ENCODE results near the gene IQCF6.
"Not testable (repeated sequence)": the region's sequence is repeated elsewhere in the genome, so short reads cannot be mapped to it uniquely, and the experiment has no call there.

The IQCF6 gene

DNA sequence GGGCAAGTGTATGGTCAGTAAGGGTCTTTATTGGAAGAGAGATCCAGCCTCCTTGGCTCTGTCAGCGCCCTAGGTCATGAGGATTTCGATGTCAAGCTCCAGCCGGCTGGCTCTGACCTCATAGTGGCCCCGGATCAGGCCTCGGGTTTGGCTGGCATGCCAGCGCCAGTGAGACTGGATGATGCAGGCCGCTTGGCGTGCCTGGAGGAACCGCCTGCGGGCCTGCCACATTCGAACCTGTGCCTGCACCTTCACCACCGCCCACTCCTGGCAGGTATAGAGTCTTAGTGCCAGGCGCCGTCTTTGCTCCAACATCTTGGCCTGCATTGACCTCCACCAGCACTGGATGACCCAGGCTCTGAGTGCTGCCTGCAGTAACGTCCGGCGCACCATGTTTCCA is 483 bp downstream of the IQCF6 start:
- DNase-seq (ENCODE audit: low read depth, low spot score): no peak
- no peak overlapping the region for H3K4me3 ChIP-seq (ENCODE audit: low read length)

DNA sequence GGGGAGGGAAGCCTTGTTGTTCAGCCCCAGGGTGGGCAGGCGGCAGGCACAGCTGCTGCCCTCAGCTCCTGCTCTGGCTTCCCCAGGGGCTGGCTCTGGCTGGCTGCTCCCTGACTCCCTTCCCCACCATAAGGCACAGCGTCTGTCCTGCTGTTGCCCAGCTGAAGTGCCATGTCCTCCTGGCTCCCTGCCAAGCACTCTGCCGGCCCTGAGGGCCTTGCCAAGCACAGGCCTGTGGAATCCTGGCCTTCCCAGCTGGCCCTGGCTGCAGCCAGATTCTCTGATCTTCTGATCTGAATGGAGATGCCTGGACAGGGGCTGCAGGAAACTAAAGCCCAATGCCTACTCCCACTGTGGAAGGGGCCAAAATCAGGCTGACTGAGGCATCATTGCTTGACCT is 1.1 kb downstream of the IQCF6 start:
- DNase-seq (ENCODE audit: low read depth, low spot score): no peak
- no peak overlapping the region for H3K4me3 ChIP-seq (ENCODE audit: low read length)

DNA sequence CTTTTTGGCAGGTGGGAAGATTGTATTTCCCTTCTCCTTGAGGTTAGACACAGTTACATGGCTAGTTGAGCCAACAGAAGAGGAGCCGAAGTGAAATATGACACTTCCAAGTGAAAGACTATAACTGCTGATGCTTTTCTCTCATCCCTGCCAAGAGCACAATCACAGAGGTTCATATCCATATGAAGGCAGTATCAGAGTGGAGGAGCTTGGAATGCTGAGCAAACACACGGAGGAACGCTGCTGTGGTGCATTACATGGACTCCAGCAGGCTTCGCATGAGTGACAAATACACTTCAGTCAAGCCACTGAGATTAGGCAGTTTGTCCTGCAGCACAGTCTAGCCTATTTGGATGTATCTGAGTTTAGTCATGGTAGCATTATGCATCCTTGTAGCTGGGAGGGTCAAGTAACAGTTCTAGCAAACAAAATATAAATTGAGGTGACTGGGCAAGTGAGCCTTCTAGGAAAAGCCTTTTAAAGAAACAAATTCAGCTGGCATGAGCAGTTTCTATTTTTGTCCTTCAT is 5.4 kb downstream of the IQCF6 start:
- H3K4me3 ChIP-seq (ENCODE audit: low read length): no peak overlapping the region
- DNase-seq (ENCODE audit: low read depth, low spot score): no peak

DNA sequence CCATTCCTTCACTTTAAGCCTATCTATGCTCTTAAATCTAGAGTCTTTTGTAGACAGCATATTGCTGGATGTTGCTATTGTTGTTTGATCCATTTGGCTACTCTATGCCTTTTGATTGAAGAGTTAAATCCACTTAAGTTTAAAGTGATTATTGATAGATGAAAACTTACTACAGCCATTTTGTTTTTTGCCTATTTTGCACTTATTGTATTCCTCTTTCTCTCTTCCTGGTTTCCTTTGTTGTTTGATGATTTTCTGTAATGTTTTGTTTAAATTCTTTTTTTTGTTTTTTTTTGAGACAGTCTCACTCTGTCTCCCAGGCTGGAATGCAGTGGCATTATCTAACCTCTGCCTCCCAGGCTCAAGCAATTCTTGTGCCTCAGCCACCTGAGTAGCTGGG is 19.8 kb downstream of the IQCF6 start:
- no peak overlapping the region for H3K4me3 ChIP-seq (ENCODE audit: low read length)
- DNase-seq (ENCODE audit: low read depth, low spot score): no peak

DNA sequence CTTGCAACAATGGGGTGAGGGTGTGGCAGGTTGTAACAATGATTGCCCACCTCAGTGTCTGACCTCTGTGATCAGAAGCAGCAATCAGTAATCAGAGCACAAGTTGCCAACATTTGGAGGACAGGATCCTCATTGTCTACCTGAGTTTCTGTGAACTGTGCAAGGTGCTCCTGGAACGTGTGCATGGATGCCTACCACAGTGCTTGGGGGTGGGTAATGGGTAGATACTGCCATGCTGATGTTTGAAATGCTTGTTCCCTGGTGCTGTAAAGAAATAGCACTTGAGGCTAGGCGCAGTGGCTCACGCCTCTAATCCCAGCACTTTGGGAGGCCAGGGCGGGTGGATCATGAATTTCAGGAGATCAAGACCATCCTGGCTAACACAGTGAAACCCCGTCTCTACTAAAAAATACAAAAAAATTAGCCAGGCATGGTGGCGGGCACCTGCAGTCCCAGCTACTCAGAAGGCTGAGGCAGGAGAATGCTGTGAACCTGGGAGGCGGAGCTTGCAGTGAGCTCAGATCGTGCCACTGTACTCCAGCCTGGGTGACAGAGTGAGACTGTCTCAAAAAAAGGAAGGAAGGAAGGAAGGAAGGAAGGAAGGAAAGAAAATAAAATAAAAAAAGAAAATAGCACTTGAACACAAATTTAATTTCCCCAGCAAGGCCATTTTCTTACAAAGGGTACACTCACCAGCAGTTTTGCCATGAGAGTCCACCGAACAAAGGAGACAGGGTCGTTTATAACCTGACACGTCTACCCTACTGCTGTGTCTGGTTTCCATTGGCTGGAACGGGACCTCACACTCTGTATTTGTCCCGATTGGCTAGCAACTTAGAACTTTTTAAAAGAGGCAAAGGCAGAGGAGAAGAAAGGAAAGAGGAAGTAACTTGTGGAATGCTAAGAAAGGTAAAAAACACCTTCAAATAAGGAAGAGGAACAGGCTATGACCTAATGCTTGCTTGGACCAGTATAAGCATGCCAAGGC is 25.0 kb downstream of the IQCF6 start:
- not testable (repeated sequence) for H3K4me3 ChIP-seq (ENCODE audit: low read length); DNase-seq (ENCODE audit: low read depth, low spot score)

DNA sequence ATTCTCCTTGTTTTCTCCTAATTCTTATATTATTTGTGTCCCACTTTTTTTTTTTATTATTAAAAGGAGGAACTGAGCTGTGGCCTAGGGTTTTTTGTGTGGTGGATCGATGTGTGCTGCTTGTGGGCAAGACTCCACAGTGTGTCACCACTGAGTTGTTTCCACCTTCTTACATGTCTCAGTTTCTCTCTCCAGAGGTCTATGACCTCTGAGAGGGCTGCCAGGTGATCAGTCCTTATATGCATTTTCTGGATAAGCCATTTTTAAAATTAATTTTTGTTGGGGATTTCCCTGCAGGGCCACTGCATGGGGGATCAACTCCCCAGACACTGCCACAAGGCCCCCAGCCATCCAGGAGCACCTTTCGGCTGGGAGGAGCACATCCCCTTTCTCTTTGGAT is 27.8 kb downstream of the IQCF6 start:
- DNase-seq (ENCODE audit: low read depth, low spot score): no peak
- no peak overlapping the region for H3K4me3 ChIP-seq (ENCODE audit: low read length)

DNA sequence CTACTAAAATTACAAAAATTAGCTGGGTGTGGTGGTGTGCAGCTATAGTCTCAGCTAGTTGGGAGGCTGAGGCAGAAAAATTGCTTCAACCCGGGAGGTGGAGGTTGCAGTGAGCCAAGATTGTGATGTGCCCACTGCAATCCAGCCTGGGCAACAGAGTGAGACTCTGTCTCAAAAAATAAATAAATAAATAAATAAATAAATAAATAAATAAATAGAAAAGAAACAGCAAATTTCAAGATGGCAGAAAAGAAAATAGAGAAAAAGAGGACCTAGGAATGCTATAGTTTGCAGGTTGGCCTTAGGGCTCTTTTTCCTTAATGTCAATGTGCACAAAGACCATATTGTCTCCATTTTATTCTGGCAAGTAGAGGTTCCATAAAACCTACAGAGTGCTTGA is 28.2 kb downstream of the IQCF6 start:
- no peak overlapping the region for H3K4me3 ChIP-seq (ENCODE audit: low read length)
- no peak for DNase-seq (ENCODE audit: low read depth, low spot score)

DNA sequence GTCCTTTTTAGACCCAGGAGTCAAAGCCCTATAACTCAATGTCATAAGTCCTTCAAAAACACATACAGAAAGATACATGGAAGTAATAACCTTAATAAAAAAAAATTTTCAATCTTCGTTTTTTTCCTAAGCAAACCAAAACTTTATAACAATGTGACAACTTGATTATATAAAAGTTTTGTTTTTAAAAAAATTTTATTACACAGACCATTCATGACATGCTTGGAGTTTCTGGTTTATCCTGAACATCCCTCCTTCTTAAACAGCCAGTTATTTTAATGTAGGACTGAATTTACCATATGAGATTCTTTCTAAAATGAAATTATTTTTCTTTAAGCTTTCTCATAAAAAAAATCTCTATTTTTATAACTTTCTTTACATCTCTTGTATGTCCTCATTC is 30.7 kb downstream of the IQCF6 start:
- DNase-seq (ENCODE audit: low read depth, low spot score): no peak
- H3K4me3 ChIP-seq (ENCODE audit: low read length): no peak overlapping the region

DNA sequence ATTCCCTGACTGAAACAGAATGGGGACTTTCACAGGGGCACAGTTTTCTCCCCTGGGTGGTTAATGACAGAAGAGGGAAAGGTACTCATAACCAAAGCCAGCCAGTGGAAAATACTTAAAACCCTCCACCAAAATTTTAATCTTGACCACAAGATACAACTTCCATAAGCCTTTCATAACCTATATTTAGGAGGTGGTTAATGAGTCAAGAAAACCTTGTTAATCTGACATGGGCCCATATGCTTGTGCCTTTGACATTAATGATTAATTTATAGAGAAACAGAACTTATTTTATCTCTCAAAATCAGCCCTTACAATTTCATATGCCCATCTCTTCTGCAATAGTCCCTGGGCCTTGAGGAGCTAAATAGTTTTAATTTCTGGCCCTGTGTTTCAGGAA is 31.2 kb downstream of the IQCF6 start:
- H3K4me3 ChIP-seq (ENCODE audit: low read length): no peak overlapping the region
- no peak for DNase-seq (ENCODE audit: low read depth, low spot score)

DNA sequence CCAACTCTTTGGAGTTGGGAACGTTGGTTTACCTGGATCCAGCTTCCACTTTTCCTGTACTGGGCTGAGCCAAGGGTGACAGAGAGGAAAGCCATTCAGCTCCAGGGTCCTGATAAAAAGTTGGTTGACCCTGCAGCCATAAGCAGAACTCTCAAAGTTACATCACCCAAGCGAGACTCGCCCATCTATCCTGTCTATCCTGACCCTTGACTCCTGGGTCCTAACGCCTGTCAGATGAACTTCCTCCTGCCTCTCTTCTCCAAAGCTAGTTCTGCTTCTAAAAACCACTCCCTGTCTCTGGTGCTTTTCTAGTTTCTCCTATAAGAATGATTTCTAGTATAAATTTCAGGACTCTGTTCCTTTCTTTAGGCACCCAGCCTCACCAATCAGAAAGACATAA is 36.1 kb downstream of the IQCF6 start:
- DNase-seq (ENCODE audit: low read depth, low spot score); H3K4me3 ChIP-seq (ENCODE audit: low read length): not testable (repeated sequence)

DNA sequence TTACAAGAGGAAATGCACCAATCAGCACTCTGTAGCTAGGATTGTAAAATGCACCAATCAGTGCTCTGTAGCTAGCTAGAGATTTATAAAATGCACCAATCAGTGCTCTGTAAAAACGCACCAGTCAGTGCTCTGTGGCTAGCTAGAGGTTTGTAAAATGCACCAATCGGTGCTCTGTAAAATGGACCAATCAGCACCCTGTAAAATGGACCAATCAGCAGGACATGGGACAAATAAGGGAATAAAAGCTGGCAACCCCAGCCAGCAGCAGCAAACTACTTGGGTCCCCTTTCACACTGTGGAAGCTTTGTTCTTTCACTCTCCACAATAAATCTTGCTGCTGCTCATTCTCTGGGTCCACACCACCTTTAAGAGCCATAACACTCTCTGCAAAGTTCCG is 36.7 kb downstream of the IQCF6 start:
- not testable (repeated sequence) for H3K4me3 ChIP-seq (ENCODE audit: low read length); DNase-seq (ENCODE audit: low read depth, low spot score)

DNA sequence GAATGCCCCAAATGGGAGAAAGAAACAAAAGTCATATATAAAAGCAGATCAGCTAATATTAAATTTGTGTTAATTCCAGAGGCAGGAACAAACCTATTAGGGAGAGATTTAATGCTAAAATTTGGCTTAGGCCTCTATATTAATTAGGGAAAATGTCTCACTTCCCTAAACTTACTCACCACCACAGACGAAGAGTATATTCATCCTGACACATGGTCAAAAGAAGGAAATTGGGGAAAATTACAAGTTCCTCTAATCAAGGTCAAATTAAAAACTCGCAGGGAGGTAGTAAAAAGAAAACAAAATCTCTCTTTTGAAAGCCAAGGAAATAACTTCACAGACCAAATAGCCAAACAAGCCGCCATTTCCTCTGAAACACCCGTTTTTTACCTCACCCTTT is 39.9 kb downstream of the IQCF6 start:
- no peak overlapping the region for H3K4me3 ChIP-seq (ENCODE audit: low read length)
- DNase-seq (ENCODE audit: low read depth, low spot score): no peak

DNA sequence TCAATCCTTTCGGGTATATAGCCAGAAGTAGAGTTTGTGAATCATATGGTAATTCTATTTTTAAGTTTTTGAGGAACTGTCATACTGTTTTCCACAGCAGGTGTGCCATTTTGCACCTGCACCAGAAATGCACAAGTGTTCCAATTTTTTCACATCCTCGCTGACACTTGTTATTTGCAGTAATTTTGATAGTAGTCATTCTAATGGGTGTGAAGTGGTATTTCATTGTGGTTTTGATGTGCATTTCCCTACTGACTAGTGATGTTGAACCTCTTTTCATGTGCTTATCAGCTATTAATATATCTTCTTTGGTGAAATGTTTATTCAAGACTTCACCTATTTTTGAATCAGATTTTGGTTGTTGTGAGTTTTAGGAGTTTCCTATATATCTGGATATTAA is 43.1 kb downstream of the IQCF6 start:
- no peak overlapping the region for H3K4me3 ChIP-seq (ENCODE audit: low read length)
- DNase-seq (ENCODE audit: low read depth, low spot score): no peak

DNA sequence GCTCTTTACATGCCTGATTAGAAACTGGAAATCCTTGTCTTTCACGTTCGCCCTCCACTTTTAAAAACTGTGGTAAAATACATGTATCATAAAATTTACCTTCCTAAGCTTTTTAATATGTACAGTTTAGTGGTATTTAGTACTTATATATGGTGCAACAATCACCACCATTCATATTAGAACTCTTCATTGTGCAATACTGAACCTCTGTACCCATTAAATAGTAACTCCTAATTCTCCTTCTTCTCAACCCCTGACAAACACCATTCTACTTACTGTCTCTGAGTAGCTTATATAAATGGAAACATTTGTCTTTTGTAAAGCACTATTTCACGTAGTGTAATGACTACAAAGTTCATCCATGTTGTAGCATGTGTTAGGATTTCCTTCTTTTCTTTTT is 44.0 kb downstream of the IQCF6 start:
- no peak overlapping the region for H3K4me3 ChIP-seq (ENCODE audit: low read length)
- DNase-seq (ENCODE audit: low read depth, low spot score): no peak

DNA sequence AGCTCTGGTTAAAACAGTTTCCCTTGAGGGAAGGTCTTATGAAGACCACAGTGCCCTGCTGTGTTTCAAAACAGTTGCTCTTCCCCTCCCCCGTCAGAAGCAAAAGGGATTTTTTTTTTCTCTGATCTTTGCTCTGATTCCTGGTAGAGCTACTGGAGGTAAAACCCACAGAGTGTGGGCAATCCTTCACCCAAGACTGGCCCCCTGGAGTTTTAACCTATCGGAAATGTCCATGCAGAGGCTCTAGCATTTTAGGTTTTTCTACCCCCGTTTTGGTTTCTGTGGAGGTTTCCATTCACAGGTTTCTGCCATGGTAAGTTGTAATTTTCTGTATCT is 44.5 kb downstream of the IQCF6 start:
- peak; percentile 36 for DNase-seq (ENCODE audit: low read depth, low spot score)
- H3K4me3 ChIP-seq (ENCODE audit: low read length): no peak overlapping the region

DNA sequence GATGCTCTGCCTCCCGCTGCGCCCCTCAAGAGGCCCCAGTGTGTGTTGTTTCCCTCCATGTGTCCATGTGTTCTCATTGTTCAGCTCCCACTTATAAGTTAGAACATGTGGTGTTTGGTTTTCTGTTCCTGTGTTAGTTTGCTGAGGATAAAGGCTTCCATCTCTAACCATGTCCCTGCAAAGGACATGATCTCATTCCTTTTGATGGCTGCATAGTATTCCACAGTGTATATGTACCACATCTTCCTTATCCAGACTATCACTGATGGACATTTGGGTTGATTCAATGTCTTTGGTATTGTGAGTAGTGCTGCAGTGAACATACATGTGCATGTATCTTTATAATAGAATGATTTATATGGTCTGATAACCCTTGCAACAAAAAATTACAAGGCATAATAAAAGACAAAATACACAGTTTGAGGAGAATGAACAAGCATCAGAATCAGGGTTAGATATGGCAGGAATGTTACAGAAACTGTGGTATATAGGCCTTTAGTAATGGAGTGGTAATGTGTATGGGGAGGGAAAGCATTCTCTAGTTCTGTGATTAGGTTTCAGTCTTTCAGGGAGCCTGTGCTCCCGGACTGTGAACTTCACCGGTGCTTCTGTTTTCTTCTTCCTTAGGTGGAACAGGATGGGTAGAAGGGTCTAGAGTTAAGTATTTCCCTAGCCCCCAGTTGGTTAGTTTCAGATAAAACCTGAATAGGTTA is 45.0 kb downstream of the IQCF6 start:
- no peak overlapping the region for H3K4me3 ChIP-seq (ENCODE audit: low read length)
- no peak for DNase-seq (ENCODE audit: low read depth, low spot score)

DNA sequence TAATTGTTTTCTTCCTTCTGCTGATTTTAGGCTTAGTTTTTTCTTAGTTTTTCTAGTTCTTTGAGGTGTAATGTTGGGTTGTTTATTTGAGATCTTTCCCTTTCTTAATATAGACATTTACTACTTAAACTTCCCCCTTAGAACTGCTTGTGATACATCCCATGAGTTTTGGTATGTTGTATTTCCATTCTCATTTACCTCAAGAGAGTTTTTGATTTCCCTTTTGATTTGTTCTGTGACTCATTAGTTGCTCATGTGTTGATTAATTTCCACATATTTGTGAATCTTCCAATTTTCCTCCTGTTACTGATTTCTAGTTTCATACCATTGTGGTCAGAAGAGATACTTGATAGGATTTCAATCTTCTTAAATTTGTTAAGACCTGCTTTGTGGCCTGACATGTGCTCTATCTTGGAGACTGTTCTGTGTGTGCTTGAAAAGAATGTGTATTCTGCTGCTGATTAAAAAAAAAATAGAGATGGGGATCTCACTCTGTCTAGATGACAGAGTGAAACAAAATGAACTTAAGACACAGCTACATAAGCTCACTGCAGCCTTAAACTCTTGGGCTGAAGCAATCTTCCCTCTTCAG is 49.9 kb downstream of the IQCF6 start:
- DNase-seq (ENCODE audit: low read depth, low spot score): no peak
- no peak overlapping the region for H3K4me3 ChIP-seq (ENCODE audit: low read length)
